Lung (tissue), 12 donors: ENCODE results near the gene CD300H. TPM values are rescaled to one million over a fixed set of nuclear protein-coding genes. Genes with fewer than 3 reads are reported as not detected.
A peak's percentile ranks its signal among the peaks of the same experiment; 100 is the strongest.

ENCODE experiments used
- ATAC-seq: fragments of 200-7000 bp; cut with Tn5 transposase; one replicate; pipeline ENCODE4 v1.9.1; 2020; ENCODE audit warnings: moderate number of reproducible peaks; ENCODE audit not compliant: insufficient read depth, low FRiP score
- DNase-seq, 3 donors: peaks; one replicate each; pipeline ENCODE4 v3.0.0-alpha.2; 2013 to 2017
- H3K27ac ChIP-seq, 2 donors: one replicate each; pipeline ENCODE4 v1.5.1; 2013; ENCODE audit warnings: mild to moderate bottlenecking in 2 of 2, moderate library complexity in 2 of 2, control low read depth in 1 of 2, inconsistent platforms in 1 of 2, low read depth in 1 of 2, low read length in 1 of 2
- H3K27me3 ChIP-seq, 3 donors: one replicate each; pipeline ENCODE4 v1.5.1; 2013; ENCODE audit warnings: low read length in 2 of 3; ENCODE audit not compliant: control insufficient read depth in 3 of 3, insufficient read depth in 3 of 3
- H3K36me3 ChIP-seq, 4 donors: one replicate each; pipeline ENCODE4 v1.5.1; 2013; ENCODE audit warnings: low read length in 4 of 4, mild to moderate bottlenecking in 1 of 4, moderate library complexity in 1 of 4; ENCODE audit not compliant: control insufficient read depth in 4 of 4, insufficient read depth in 4 of 4
- H3K4me1 ChIP-seq, 5 donors: one replicate each; pipeline ENCODE4 v1.5.1; 2013; ENCODE audit warnings: low read length in 5 of 5, mild to moderate bottlenecking in 2 of 5, moderate library complexity in 1 of 5; ENCODE audit not compliant: control insufficient read depth in 5 of 5, insufficient read depth in 5 of 5
- H3K4me3 ChIP-seq: one replicate; pipeline ENCODE4 v1.5.1; 2013; ENCODE audit warnings: mild to moderate bottlenecking, control low read depth, moderate library complexity
- H3K9ac ChIP-seq, 2 donors: one replicate each; pipeline ENCODE4 v1.5.1; 2013; ENCODE audit warnings: low read length in 2 of 2, control low read depth in 1 of 2; ENCODE audit not compliant: insufficient read depth in 1 of 2
- H3K9me3 ChIP-seq, 4 donors: one replicate each; pipeline ENCODE4 v1.5.1; 2013; ENCODE audit warnings: low read length in 3 of 4, mild to moderate bottlenecking in 1 of 4, moderate library complexity in 1 of 4; ENCODE audit not compliant: control insufficient read depth in 4 of 4, insufficient read depth in 3 of 4
- CTCF ChIP-seq: IDR thresholded peaks from 2 replicates; pipeline ENCODE4 v1.5.1; 2012; ENCODE audit warnings: mild to moderate bottlenecking; ENCODE audit errors: control extremely low read depth, extremely low read depth
- WGBS, 2 donors: extraction: QIAGEN DNeasy Blood & Tissue Kit; methylation state at CpG; one replicate each; pipeline ENCODE4 v1.1.7; 2013; 5-methylcytosine and 5-hydroxymethylcytosine counted together
- polyA plus RNA-seq, 2 donors: library from polyadenylated mRNA; stranded (reverse); fragments of 200-250 nt; gene quantifications; one replicate each; pipeline ENCODE4 v1.2.1, GENCODE V29; 2013
- total RNA-seq, 2 donors: library from RNA; depleted of rRNA in 1 of 2; stranded (reverse); fragments of >200 nt in 1 of 2; gene quantifications; one replicate each; pipeline ENCODE4 v1.2.1, GENCODE V29; 2014 to 2021
- donor health status: control.
- donor health status: control.
- donor health status: Bipolar disorder and iron deficiency.
- donor health status: healthy.
- donor health status: DM: yes; HTN: yes; CAD: no.

CD300H gene
- total and polyA plus RNA-seq, 4 donors = 1.1 to 11.9 (median 3.4) TPM; not detected in 1

- Histone ChIP-seq H3K27me3 (no peaks in the 10 kb centered on the region), H3K36me3 (no peaks in the 10 kb centered on the region), H3K4me3 (no peak overlapping the region), H3K9me3 (peaks cover 0 to 8% (median 0%) of the 10 kb centered on the region in 4 donors), H3K4me1 (no peaks in the 10 kb centered on the region), H3K27ac (peak overlapping the region in 1 of 2 donors; percentile 29), H3K9ac (no peak overlapping the region)
- DNase-seq = peak in 1 of 3 donors; percentile 10
- TF ChIP-seq CTCF = no peak
- ATAC-seq = no peak
- WGBS, 2 donors = 90 to 93% methylated on average over 2 of the region's 2 CpGs
Observed at GRCh38 chr17:74512036-74512435, 55.3 kb downstream of the CD300H start.

Other genes with a start within 250 kb of the CD300H start
- 10 to 100 TPM in 1 of 2 donors, 1 to 10 TPM in 1; 8.9 to 12.7 TPM for gene KIF19, start 241.3 kb downstream of the CD300H start, total RNA-seq
- gene KIF19, start 241.3 kb downstream of the CD300H start, polyA plus RNA-seq = 1 to 10 TPM; 4.2 to 4.5 TPM
- under 1 TPM in 1 of 2 donors, not detected in 1; 0.17 TPM for gene BTBD17, start 205.6 kb downstream of the CD300H start, total RNA-seq
- gene BTBD17, start 205.6 kb downstream of the CD300H start, polyA plus RNA-seq = not detected
- gene GPR142, start 200.0 kb downstream of the CD300H start, total RNA-seq = not detected
- gene GPR142, start 200.0 kb downstream of the CD300H start, polyA plus RNA-seq = under 1 TPM in 1 of 2 donors, not detected in 1; 0.03 TPM
- 10 to 100 TPM; 77.5 to 81.4 TPM for gene GPRC5C, start 135.4 kb downstream of the CD300H start, total RNA-seq
- 10 to 100 TPM; 41.9 to 54.6 TPM for gene GPRC5C, start 135.4 kb downstream of the CD300H start, polyA plus RNA-seq
- gene CD300A, start 100.9 kb downstream of the CD300H start, total RNA-seq = 10 to 100 TPM; 12.9 to 21.0 TPM
- gene CD300A, start 100.9 kb downstream of the CD300H start, polyA plus RNA-seq = 10 to 100 TPM in 1 of 2 donors, 1 to 10 TPM in 1; 8.0 to 66.3 TPM
- 1 to 10 TPM in 1 of 2 donors, under 1 TPM in 1; 0.82 to 1.2 TPM for gene CD300LB, start 36.0 kb downstream of the CD300H start, total RNA-seq
- gene CD300LB, start 36.0 kb downstream of the CD300H start, polyA plus RNA-seq = 1 to 10 TPM; 1.5 to 1.8 TPM
- 10 to 100 TPM in 1 of 2 donors, 1 to 10 TPM in 1; 1.2 to 18.5 TPM for gene CD300C, start 21.4 kb downstream of the CD300H start, total RNA-seq
- 10 to 100 TPM in 1 of 2 donors, 1 to 10 TPM in 1; 1.9 to 24.0 TPM for gene CD300C, start 21.4 kb downstream of the CD300H start, polyA plus RNA-seq
- gene CD300LD, start 24.8 kb upstream of the CD300H start, total RNA-seq = under 1 TPM in 1 of 2 donors, not detected in 1; 0.25 TPM
- gene CD300LD, start 24.8 kb upstream of the CD300H start, polyA plus RNA-seq = under 1 TPM in 1 of 2 donors, not detected in 1; 0.52 TPM
- 10 to 100 TPM in 1 of 2 donors, 1 to 10 TPM in 1; 3.4 to 17.3 TPM for gene CD300E, start 56.2 kb upstream of the CD300H start, total RNA-seq
- 10 to 100 TPM in 1 of 2 donors, 1 to 10 TPM in 1; 5.2 to 81.6 TPM for gene CD300E, start 56.2 kb upstream of the CD300H start, polyA plus RNA-seq
- gene CD300LF, start 145.4 kb upstream of the CD300H start, total RNA-seq = 10 to 100 TPM in 1 of 2 donors, 1 to 10 TPM in 1; 8.6 to 30.8 TPM
- 10 to 100 TPM; 21.7 to 35.1 TPM for gene CD300LF, start 145.4 kb upstream of the CD300H start, polyA plus RNA-seq
- gene RAB37, start 169.7 kb upstream of the CD300H start, total RNA-seq = 1 to 10 TPM; 5.9 to 7.3 TPM
- gene RAB37, start 169.7 kb upstream of the CD300H start, polyA plus RNA-seq = 1 to 10 TPM; 3.2 to 6.0 TPM
- gene NHERF1, start 181.1 kb upstream of the CD300H start, total RNA-seq = 10 to 100 TPM; 18.3 to 58.2 TPM
- gene NHERF1, start 181.1 kb upstream of the CD300H start, polyA plus RNA-seq = 10 to 100 TPM; 18.6 to 37.6 TPM
- 10 to 100 TPM; 27.1 to 47.4 TPM for gene NAT9, start 208.8 kb upstream of the CD300H start, total RNA-seq
- 10 to 100 TPM; 36.5 to 36.7 TPM for gene NAT9, start 208.8 kb upstream of the CD300H start, polyA plus RNA-seq